Parathyroid adenoma (tissue), 2 donors: Measurements from ENCODE around the gene STK33.

ENCODE experiments used
- H2AFZ ChIP-seq: fragments of 300-600 bp; sonication (generic); one replicate; pipeline ENCODE4 v1.7.0; 2017; ENCODE audit warnings: antibody characterized with exemption, mild to moderate bottlenecking
- H3K27ac ChIP-seq: fragments of 300-600 bp; sonication (generic); one replicate; pipeline ENCODE4 v1.7.0; 2017
- H3K27me3 ChIP-seq: fragments of 300-600 bp; sonication (generic); one replicate; pipeline ENCODE4 v1.7.0; 2017; ENCODE audit warnings: low read length; ENCODE audit not compliant: control insufficient read depth, insufficient read depth
- H3K36me3 ChIP-seq: fragments of 300-600 bp; sonication (generic); one replicate; pipeline ENCODE4 v1.7.0; 2017; ENCODE audit warnings: low read length; ENCODE audit not compliant: control insufficient read depth, insufficient read depth
- H3K4me1 ChIP-seq: fragments of 300-600 bp; sonication (generic); one replicate; pipeline ENCODE4 v1.7.0; 2017; ENCODE audit warnings: control low read depth
- H3K4me2 ChIP-seq: fragments of 300-600 bp; sonication (generic); one replicate; pipeline ENCODE4 v1.7.0; 2017; ENCODE audit warnings: low read length
- H3K4me3 ChIP-seq: fragments of 300-600 bp; sonication (generic); one replicate; pipeline ENCODE4 v1.7.0; 2017; ENCODE audit warnings: low read depth, low read length
- H3K79me2 ChIP-seq: fragments of 300-600 bp; sonication (generic); one replicate; pipeline ENCODE4 v1.7.0; 2017; ENCODE audit warnings: control low read depth
- H3K9ac ChIP-seq: fragments of 300-600 bp; sonication (generic); one replicate; pipeline ENCODE4 v1.7.0; 2017; ENCODE audit warnings: mild to moderate bottlenecking
- H3K9me3 ChIP-seq: fragments of 300-600 bp; sonication (generic); one replicate; pipeline ENCODE4 v1.7.0; 2017; ENCODE audit warnings: low read length; ENCODE audit not compliant: control insufficient read depth
- TF ChIP-seq, protein P1 (sequence below): fragments of 300-600 bp; sonication (generic); IDR thresholded peaks from one replicate; pipeline ENCODE4 v1.7.0; 2017; ENCODE audit warnings: antibody characterized with exemption, mild to moderate bottlenecking
- donor health status: primary hyperparathyroidism.

Gene STK33

DNA sequence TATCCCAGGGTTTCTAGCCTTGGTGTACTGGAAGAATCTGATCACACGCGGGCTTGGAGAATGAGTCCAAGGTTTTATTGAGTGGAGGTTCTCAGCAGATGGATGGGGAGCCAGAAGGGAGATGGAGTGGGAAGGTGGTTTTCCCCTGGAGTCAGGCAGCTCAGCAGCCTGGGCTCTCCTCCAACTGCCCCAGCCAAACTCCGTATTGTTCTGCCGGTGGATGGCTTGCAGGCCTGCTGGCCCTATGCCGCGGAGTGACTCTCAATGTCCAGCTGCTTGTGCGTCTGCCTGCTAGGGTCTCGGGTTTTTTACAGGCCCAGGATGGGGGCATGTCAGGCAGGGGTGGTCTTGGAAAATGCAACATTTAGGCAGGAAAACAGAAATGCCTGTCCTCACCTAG, 168.0 kb downstream of the STK33 start:
- H2AFZ ChIP-seq = no peak overlapping the region
- no peaks in the 10 kb centered on the region for H3K27me3 ChIP-seq
- H3K4me1 ChIP-seq = no peaks in the 10 kb centered on the region
- H3K4me3 ChIP-seq = no peak overlapping the region
- no peaks in the 10 kb centered on the region for H3K79me2 ChIP-seq
- no peaks in the 10 kb centered on the region for H3K9me3 ChIP-seq
- no peak overlapping the region for H3K4me2 ChIP-seq
- no peak overlapping the region for H3K9ac ChIP-seq
- TF ChIP-seq, protein P1, sequence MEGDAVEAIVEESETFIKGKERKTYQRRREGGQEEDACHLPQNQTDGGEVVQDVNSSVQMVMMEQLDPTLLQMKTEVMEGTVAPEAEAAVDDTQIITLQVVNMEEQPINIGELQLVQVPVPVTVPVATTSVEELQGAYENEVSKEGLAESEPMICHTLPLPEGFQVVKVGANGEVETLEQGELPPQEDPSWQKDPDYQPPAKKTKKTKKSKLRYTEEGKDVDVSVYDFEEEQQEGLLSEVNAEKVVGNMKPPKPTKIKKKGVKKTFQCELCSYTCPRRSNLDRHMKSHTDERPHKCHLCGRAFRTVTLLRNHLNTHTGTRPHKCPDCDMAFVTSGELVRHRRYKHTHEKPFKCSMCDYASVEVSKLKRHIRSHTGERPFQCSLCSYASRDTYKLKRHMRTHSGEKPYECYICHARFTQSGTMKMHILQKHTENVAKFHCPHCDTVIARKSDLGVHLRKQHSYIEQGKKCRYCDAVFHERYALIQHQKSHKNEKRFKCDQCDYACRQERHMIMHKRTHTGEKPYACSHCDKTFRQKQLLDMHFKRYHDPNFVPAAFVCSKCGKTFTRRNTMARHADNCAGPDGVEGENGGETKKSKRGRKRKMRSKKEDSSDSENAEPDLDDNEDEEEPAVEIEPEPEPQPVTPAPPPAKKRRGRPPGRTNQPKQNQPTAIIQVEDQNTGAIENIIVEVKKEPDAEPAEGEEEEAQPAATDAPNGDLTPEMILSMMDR = no peak
- H3K27ac ChIP-seq = no peak overlapping the region
- no peaks in the 10 kb centered on the region for H3K36me3 ChIP-seq

DNA sequence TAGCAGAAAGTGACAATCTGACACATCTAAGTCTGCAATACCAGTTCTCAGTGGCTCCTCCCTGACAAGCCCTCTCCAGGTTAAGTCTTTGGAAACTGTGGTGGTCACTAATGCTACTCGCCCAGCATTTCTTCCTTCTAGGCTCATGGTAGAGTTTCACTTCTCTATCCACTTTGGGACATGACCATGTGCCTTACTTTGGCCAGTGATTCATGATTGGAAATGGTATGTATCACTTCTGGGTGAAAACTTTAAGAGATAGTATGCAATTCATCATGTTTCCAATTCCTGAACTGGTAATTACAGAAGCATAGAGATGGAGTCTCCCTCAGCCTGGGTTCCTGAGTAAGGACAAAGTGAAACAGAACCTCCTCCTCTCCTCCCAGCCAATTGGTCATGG, 178.8 kb downstream of the STK33 start:
- TF ChIP-seq, protein P1 = no peak
- H3K4me3 ChIP-seq = no peak overlapping the region
- no peak overlapping the region for H3K4me2 ChIP-seq
- no peaks in the 10 kb centered on the region for H3K79me2 ChIP-seq
- H3K27me3 ChIP-seq = no peaks in the 10 kb centered on the region
- no peaks in the 10 kb centered on the region for H3K36me3 ChIP-seq
- no peak overlapping the region for H2AFZ ChIP-seq
- H3K9ac ChIP-seq = no peak overlapping the region
- H3K9me3 ChIP-seq = no peaks in the 10 kb centered on the region
- no peak overlapping the region for H3K27ac ChIP-seq
- no peaks in the 10 kb centered on the region for H3K4me1 ChIP-seq

DNA sequence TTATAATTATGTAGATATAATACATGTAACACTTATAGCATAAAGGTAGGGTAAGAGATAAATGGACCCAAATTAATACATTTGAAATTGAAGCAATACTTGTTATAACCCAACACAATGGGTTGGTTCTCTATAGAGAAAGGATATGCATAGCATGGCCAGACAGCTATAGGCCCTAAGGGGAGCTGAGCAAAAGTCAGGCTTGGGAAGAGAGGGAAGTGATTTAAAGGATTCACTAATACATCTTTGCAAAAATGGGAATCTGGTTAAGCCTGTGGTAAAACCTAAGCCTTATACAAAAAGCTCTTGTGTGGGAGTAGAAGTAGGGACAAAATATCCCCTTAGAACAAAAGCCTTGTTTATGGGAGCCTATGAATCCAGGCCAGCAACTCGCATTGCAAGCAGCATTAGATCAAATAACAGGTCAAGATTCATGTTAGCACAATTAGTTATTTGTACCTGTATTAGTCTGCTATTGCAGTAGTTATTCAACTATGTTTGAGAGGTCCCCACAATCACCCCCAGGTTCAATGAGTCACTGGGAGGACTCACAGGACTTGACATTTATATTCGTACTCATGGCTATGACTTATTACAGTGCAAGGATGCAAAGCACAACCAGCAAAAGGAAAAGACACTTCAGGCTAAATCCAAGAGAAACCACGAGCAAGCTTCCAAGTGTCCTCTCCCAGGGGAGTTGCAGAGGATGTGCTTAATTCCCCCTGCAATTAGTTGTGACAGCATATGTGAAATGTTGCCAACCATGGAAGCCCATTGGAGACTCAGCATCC, 185.7 kb downstream of the STK33 start:
- H3K27me3 ChIP-seq = no peaks in the 10 kb centered on the region
- H3K4me1 ChIP-seq = no peaks in the 10 kb centered on the region
- TF ChIP-seq, protein P1 = no peak
- H3K9me3 ChIP-seq = no peaks in the 10 kb centered on the region
- no peak overlapping the region for H2AFZ ChIP-seq
- no peaks in the 10 kb centered on the region for H3K79me2 ChIP-seq
- H3K4me2 ChIP-seq = no peak overlapping the region
- no peak overlapping the region for H3K4me3 ChIP-seq
- no peak overlapping the region for H3K27ac ChIP-seq
- H3K36me3 ChIP-seq = no peaks in the 10 kb centered on the region
- no peak overlapping the region for H3K9ac ChIP-seq

DNA sequence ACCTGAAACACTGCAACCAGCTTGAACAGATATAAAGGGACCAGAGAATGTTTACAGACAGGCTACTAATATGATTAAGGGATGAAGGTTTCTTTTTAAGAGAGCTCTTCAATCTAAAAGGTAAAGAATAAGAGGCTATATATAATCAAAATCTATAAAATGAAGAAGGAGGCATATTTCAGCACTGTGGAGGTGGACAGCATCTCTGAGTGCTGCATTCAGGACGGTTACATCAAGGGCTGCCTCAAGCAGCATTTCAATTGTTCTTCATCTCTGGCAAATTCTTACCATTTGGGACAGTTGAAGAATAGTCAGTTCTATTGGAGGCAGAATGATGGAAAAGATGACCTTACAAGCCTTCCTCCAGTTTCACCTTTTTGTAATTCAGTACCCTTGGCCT, 190.7 kb downstream of the STK33 start:
- H3K4me3 ChIP-seq = no peak overlapping the region
- no peaks in the 10 kb centered on the region for H3K9me3 ChIP-seq
- no peaks in the 10 kb centered on the region for H3K36me3 ChIP-seq
- TF ChIP-seq, protein P1 = no peak
- H3K79me2 ChIP-seq = no peaks in the 10 kb centered on the region
- no peaks in the 10 kb centered on the region for H3K27me3 ChIP-seq
- no peak overlapping the region for H2AFZ ChIP-seq
- H3K27ac ChIP-seq = no peak overlapping the region
- H3K9ac ChIP-seq = no peak overlapping the region
- no peaks in the 10 kb centered on the region for H3K4me1 ChIP-seq
- no peak overlapping the region for H3K4me2 ChIP-seq

DNA sequence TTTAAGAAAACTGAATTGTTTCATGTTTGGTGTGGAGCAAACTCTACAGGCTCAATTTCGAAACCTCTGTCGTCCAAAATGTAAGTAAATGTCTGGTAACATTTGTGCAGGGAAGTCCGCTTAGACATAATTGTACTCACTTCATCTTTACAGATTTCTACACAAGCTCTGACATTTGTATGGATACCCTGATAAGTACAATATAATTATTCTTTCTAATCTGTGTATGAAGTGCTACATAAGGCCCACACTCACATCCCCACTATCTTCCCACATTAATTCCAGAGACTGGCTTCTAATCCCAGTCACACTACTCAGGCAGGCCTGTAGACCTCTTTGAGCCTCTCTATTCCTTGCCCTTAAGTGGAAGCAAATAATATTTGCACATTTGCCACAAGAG, 201.1 kb downstream of the STK33 start:
- Histone ChIP-seq H3K4me1 (no peaks in the 10 kb centered on the region), H2AFZ (no peak overlapping the region), H3K79me2 (no peaks in the 10 kb centered on the region), H3K27ac (no peak overlapping the region), H3K9ac (no peak overlapping the region), H3K27me3 (no peaks in the 10 kb centered on the region), H3K4me3 (no peak overlapping the region), H3K9me3 (no peaks in the 10 kb centered on the region), H3K4me2 (no peak overlapping the region), H3K36me3 (no peaks in the 10 kb centered on the region)
- TF ChIP-seq, protein P1 = no peak
